ENCODE results near the gene MYNN. TPM values are rescaled to one million over a fixed set of nuclear protein-coding genes. Genes with fewer than 3 reads are reported as not detected.

MYNN gene
- total RNA-seq, 4 donors from 2014 or later: 13.3 to 32.8 (median 19.5) TPM

- peak; percentile 30 for ATAC-seq
Observed at GRCh38 chr3:169769287-169770181, 3.7 kb upstream of the MYNN start, which contains the start of gene ACTRT3. TSS of gene ACTRT3 (minus strand) at chr3:169769561. CDS start at chr3:169769520, 41 bp downstream.

DNA sequence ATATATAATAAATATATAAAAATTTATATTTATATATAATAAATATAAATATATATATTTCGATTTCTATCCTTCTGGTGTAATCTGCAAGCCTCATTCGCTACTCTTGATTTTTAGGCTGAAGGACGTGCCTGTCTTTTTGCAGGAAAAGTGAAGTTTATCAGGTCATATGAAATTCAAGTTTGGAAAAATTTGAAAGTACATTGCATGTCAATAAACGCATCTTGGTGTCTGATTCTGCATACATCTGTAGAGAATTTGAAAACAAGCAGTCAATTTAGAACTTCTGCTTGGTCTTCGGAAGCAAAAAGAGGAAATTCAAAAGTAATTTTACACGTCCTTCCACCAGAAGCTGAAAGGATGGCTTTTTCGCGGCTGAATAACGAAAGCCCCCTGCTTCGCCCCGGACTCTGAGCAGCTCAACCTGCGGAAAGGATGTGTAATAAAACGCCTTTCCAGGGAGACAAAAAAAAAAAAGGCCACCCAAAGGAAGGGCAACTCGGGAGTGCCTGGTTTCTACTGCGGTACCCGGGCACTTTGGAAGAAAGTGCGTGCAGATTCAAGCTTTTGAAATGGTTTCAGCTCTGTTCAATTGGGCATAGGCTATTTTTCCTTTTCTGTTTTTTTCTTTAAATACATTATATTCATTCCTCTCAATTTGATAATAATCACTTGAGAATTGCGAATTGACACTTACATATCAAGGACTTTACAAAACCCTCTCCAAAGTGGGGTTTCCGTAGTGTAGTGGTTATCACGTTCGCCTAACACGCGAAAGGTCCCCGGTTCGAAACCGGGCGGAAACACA lies 1.5 kb upstream of the MYNN start:
- no peaks in the 10 kb centered on the region for H3K27me3 ChIP-seq
- WGBS, 2 donors (ENCODE audit: low coverage in 1 of 2): 0 to 1% methylated on average over 14 to 27 of the region's 27 CpGs
- ATAC-seq: peak; percentile 22

More at GRCh38 chr3:169769287-169770181, 3.7 kb upstream of the MYNN start, which contains the start of gene ACTRT3:
- Histone ChIP-seq H3K27ac (peak within 1 kb of the TSS; percentile 81 to 93 (median 88)), H3K4me1 (peaks cover 6 to 15% (median 8%) of the 10 kb centered on the region in 3 donors), H3K27me3 (no peaks in the 10 kb centered on the region), H3K36me3 (no peaks in the 10 kb centered on the region), H3K9me3 (no peaks in the 10 kb centered on the region), H3K4me3 (peak within 1 kb of the TSS; percentile 56 to 71)
- TF ChIP-seq POLR2A (IDR thresholded peaks at IDR 0.05): peak; percentile 46 to 48
- no peak for TF ChIP-seq EP300 (IDR thresholded peaks at IDR 0.05)
- TF ChIP-seq, protein P1, sequence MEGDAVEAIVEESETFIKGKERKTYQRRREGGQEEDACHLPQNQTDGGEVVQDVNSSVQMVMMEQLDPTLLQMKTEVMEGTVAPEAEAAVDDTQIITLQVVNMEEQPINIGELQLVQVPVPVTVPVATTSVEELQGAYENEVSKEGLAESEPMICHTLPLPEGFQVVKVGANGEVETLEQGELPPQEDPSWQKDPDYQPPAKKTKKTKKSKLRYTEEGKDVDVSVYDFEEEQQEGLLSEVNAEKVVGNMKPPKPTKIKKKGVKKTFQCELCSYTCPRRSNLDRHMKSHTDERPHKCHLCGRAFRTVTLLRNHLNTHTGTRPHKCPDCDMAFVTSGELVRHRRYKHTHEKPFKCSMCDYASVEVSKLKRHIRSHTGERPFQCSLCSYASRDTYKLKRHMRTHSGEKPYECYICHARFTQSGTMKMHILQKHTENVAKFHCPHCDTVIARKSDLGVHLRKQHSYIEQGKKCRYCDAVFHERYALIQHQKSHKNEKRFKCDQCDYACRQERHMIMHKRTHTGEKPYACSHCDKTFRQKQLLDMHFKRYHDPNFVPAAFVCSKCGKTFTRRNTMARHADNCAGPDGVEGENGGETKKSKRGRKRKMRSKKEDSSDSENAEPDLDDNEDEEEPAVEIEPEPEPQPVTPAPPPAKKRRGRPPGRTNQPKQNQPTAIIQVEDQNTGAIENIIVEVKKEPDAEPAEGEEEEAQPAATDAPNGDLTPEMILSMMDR (IDR thresholded peaks at IDR 0.05): peak in 1 of 4 experiments; percentile 13
- peak; percentile 10 for TF ChIP-seq POLR2AphosphoS5 (IDR thresholded peaks at IDR 0.05)
- 0 to 12% methylated on average over 6 to 14 of the region's 51 CpGs for WGBS, 2 donors (ENCODE audit: low coverage in 1 of 2)

DNA sequence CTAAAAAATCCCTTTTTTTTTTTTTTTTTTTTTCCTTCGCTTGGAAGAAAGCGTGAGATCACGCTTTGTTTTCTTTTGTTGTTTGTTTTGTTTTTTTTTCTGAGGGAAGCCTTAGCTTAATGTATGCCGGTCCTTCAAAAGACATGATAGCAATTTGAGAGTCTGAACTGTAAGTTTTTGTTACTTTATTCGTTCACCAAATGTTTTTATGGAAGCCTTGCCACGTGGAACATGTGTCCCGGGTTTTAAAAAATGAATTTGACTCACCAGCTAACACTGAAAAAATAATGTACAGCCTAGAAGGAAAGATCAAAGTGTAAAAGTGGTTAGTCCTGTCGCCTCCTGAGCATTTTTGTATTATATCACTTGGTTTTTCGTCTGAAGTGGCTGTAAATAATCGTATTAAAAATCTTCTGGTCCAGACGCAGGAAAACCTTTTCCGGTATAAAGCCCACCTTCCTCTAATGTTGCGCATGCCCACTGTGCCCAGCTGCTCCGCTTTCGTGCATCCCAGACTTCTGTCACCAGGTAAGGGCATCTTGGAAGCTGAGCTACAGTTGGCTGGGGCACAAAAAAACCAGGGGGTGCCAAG lies 795 bp upstream of the MYNN start:
- 0% methylated on average over 8 to 15 of the region's 15 CpGs for WGBS, 2 donors (ENCODE audit: low coverage in 1 of 2)
- peaks cover 0 to 24% of the 10 kb centered on the region in 2 donors for H3K36me3 ChIP-seq
- peak; percentile 62 for ATAC-seq
- H3K9me3 ChIP-seq: no peaks in the 10 kb centered on the region
- no peak for TF ChIP-seq EP300 (IDR thresholded peaks at IDR 0.05)
- TF ChIP-seq, protein P1 (IDR thresholded peaks at IDR 0.05): no peak
- no peak for TF ChIP-seq POLR2AphosphoS5 (IDR thresholded peaks at IDR 0.05)
- TF ChIP-seq POLR2A (IDR thresholded peaks at IDR 0.05): no peak
- H3K27ac ChIP-seq: peak overlapping the region; percentile 96 to 100 (median 98)
- H3K4me3 ChIP-seq: peak overlapping the region; percentile 69 to 99
- H3K4me1 ChIP-seq: peaks cover 6 to 39% (median 22%) of the 10 kb centered on the region in 3 donors
- no peaks in the 10 kb centered on the region for H3K27me3 ChIP-seq

More for the DNA sequence above, 1.5 kb upstream of the MYNN start:
- H3K4me1 ChIP-seq: peaks cover 6 to 32% (median 22%) of the 10 kb centered on the region in 3 donors
- H3K36me3 ChIP-seq: peaks cover 0 to 17% of the 10 kb centered on the region in 2 donors
- H3K4me3 ChIP-seq: peak overlapping the region; percentile 69 to 99
- TF ChIP-seq, protein P1 (IDR thresholded peaks at IDR 0.05): no peak
- no peak for TF ChIP-seq EP300 (IDR thresholded peaks at IDR 0.05)
- TF ChIP-seq POLR2A (IDR thresholded peaks at IDR 0.05): no peak
- TF ChIP-seq POLR2AphosphoS5 (IDR thresholded peaks at IDR 0.05): peak; percentile 50
- no peaks in the 10 kb centered on the region for H3K9me3 ChIP-seq
- peak overlapping the region; percentile 63 to 100 (median 98) for H3K27ac ChIP-seq

DNA sequence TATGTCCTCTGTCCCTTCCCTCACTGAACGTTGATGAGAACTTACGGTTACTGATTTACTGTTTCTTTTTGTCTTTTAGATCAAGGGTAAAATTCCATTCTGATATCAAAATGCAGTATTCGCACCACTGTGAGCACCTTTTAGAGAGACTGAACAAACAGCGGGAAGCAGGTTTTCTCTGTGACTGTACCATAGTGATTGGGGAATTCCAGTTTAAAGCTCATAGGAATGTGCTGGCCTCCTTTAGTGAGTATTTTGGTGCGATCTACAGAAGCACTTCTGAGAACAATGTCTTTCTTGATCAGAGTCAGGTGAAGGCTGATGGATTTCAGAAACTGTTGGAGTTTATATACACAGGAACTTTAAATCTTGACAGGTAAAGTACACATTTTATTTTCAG lies 990 bp downstream of the MYNN start:
- no peak for ATAC-seq
- no peaks in the 10 kb centered on the region for H3K9me3 ChIP-seq
- no peaks in the 10 kb centered on the region for H3K27me3 ChIP-seq
- peaks cover 3 to 42% of the 10 kb centered on the region in 2 donors for H3K36me3 ChIP-seq
- H3K4me3 ChIP-seq: peak overlapping the region; percentile 69 to 99
- TF ChIP-seq, protein P1 (IDR thresholded peaks at IDR 0.05): no peak
- TF ChIP-seq EP300 (IDR thresholded peaks at IDR 0.05) (no peak), POLR2A (IDR thresholded peaks at IDR 0.05) (no peak), POLR2AphosphoS5 (IDR thresholded peaks at IDR 0.05) (no peak)
- peaks cover 6 to 47% (median 22%) of the 10 kb centered on the region in 3 donors for H3K4me1 ChIP-seq
- 45 to 47% methylated on average over 5 of the region's 5 CpGs for WGBS, 2 donors (ENCODE audit: low coverage in 1 of 2)
- peak overlapping the region; percentile 96 to 100 (median 98) for H3K27ac ChIP-seq

All from gastroesophageal sphincter (tissue), 4 donors.